Measurements from ENCODE around the gene DDRGK1.

DNA sequence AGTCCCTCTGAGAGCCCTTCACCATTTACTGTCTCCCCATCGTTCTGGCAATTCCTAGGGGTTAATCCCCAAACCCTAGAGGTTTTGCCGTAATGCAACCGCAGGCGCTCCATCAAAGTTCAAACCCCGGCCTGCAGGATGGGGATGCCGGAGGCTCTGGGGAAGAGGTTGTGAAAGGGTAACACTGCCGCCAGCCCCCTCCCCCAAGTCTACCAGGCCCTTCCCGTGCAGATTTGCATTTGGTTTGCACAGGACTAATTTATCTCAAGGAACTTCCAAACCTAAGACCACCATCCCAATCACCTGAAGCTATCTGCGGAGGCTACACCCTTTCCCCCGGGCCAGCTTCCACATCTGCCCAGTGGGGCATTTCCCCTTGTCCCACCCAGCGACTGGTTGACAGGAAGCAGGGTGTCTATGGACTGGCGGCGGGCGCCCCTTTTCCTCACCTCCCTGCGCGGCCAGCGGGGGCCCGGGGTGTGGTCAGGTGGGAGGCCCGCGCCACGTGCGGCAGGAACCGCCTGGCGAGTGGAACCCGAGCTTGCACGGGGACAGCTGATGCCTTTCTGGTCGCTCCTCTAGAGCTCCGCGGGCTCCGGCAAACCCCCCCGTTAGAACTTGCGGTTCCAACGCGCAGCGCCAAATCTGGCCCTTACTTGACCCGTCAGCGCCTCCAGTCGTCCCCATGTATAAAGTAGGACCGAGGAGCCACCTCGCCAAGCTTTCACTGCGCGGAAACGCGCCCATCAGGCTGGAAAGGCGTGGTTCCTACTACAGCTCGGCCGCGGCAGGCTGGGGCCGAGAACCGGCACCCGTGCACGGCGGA, 43.9 kb upstream of the DDRGK1 start:
- no peak for TF ChIP-seq CTCF (IDR thresholded peaks at IDR 0.05)
- TF ChIP-seq POLR2A (IDR thresholded peaks at IDR 0.05) = no peak

Data from tibial nerve (tissue), 3 donors.